GM12874 (cell line): ENCODE data around the gene KRT8.

Source experiments
- CTCF ChIP-seq: IDR thresholded peaks from 2 replicates; pipeline ENCODE4 v1.5.1; 2011; ENCODE audit warnings: low read depth, mild to moderate bottlenecking, control low read depth, low read length, moderate library complexity; ENCODE audit not compliant: insufficient read depth

Gene KRT8

GRCh38 chr12:52915637-52916036 lies 10.8 kb upstream of the KRT8 start:
- no peak for TF ChIP-seq CTCF

- TF ChIP-seq CTCF = no peak
Observed at GRCh38 chr12:52914576-52915121, 9.8 kb upstream of the KRT8 start.

DNA sequence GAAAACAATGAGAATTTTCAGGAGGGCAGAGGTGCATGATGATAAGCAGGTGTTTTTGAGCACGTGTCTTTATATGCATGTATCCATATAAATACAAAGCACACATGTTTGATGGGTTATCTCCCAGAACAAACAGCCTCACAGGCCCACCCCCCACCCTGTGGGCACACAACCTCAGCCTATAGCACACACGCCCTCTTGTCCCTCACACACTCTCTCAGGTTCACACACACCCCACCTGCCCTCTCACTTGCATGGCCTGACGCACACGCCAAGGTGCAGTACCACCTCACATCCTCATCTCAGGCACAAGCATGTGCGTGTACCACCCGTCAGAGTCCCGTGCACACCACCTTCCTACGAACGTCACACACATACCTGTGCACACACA lies 8.6 kb upstream of the KRT8 start:
- no peak for TF ChIP-seq CTCF

- TF ChIP-seq CTCF = no peak
Observed at GRCh38 chr12:52912711-52913430, 8.0 kb upstream of the KRT8 start.

GRCh38 chr12:52910248-52910883 lies 5.5 kb upstream of the KRT8 start:
- TF ChIP-seq CTCF = no peak

GRCh38 chr12:52909796-52910195 lies 4.9 kb upstream of the KRT8 start:
- TF ChIP-seq CTCF = no peak

GRCh38 chr12:52909331-52909730 lies 4.5 kb upstream of the KRT8 start:
- TF ChIP-seq CTCF = no peak
